ACC112 (cell line): ENCODE results near the gene TANC1.

Source experiments
- H2AFZ ChIP-seq: fragments of 200-600 bp; sonication (generic); one replicate; pipeline ENCODE4 v1.6.0; 2017; ENCODE audit warnings: antibody characterized with exemption, low read length; ENCODE audit not compliant: unreplicated experiment
- H3K27ac ChIP-seq: fragments of 200-600 bp; sonication (generic); 2 replicates; pipeline ENCODE4 v1.5.1; 2014; ENCODE audit warnings: low read depth, mild to moderate bottlenecking, antibody characterized with exemption, low read length, moderate library complexity
- H3K27me3 ChIP-seq: fragments of 200-600 bp; sonication (generic); 2 replicates; pipeline ENCODE4 v1.6.1; 2014; ENCODE audit warnings: mild to moderate bottlenecking, antibody characterized with exemption, low read length, moderate library complexity, mixed read lengths; ENCODE audit not compliant: insufficient read depth
- H3K36me3 ChIP-seq: fragments of 200-600 bp; sonication (generic); 2 replicates; pipeline ENCODE4 v1.6.1; 2016; ENCODE audit warnings: mild to moderate bottlenecking, antibody characterized with exemption, low read length, moderate library complexity, mixed read lengths; ENCODE audit not compliant: insufficient read depth
- H3K4me1 ChIP-seq: fragments of 200-600 bp; sonication (generic); one replicate; pipeline ENCODE4 v1.6.1; 2016; ENCODE audit warnings: low read length, mixed read lengths; ENCODE audit not compliant: insufficient read depth, unreplicated experiment, control insufficient read depth
- H3K4me3 ChIP-seq: fragments of 200-600 bp; sonication (generic); 2 replicates; pipeline ENCODE4 v1.5.1; 2014; ENCODE audit warnings: mild to moderate bottlenecking, low read depth, low read length
- H3K79me2 ChIP-seq: fragments of 200-600 bp; sonication (generic); one replicate; pipeline ENCODE4 v1.6.0; 2016; ENCODE audit warnings: low read length; ENCODE audit not compliant: control insufficient read depth, unreplicated experiment, insufficient read depth

Gene TANC1

GRCh38 chr2:159172403-159172802 is 204.0 kb downstream of the TANC1 start:
- H2AFZ ChIP-seq, result no peak overlapping the region
- no peak overlapping the region for H3K4me3 ChIP-seq
- no peaks in the 10 kb centered on the region for H3K27me3 ChIP-seq
- H3K79me2 ChIP-seq, result no peaks in the 10 kb centered on the region
- H3K27ac ChIP-seq, result no peak overlapping the region
- H3K36me3 ChIP-seq, result peaks cover 7% of the 10 kb centered on the region; the same call in 1 of the 2 replicates
- peaks cover 6% of the 10 kb centered on the region for H3K4me1 ChIP-seq

- Histone ChIP-seq H2AFZ (no peak overlapping the region), H3K27me3 (no peaks in the 10 kb centered on the region), H3K4me1 (no peaks in the 10 kb centered on the region), H3K4me3 (no peak overlapping the region), H3K27ac (no peak overlapping the region), H3K36me3 (peaks cover 7% of the 10 kb centered on the region; the same call in 1 of the 2 replicates), H3K79me2 (no peaks in the 10 kb centered on the region)
These were observed 206.3 kb downstream of the TANC1 start for GRCh38 chr2:159174759-159175158.

GRCh38 chr2:159175182-159175581 is 206.7 kb downstream of the TANC1 start:
- Histone ChIP-seq H3K27me3 (no peaks in the 10 kb centered on the region), H3K79me2 (no peaks in the 10 kb centered on the region), H3K4me1 (no peaks in the 10 kb centered on the region), H3K27ac (no peak overlapping the region), H3K36me3 (peaks cover 7% of the 10 kb centered on the region; the same call in 1 of the 2 replicates), H3K4me3 (no peak overlapping the region), H2AFZ (no peak overlapping the region)

- H3K27me3 ChIP-seq, result no peaks in the 10 kb centered on the region
- H3K4me1 ChIP-seq, result no peaks in the 10 kb centered on the region
- no peak overlapping the region for H3K4me3 ChIP-seq
- H2AFZ ChIP-seq, result no peak overlapping the region
- H3K27ac ChIP-seq, result no peak overlapping the region
- peaks cover 4% of the 10 kb centered on the region; the same call in 1 of the 2 replicates for H3K36me3 ChIP-seq
- no peaks in the 10 kb centered on the region for H3K79me2 ChIP-seq
These were observed 207.5 kb downstream of the TANC1 start for GRCh38 chr2:159175927-159176326.

GRCh38 chr2:159176555-159176954 is 208.1 kb downstream of the TANC1 start:
- no peak overlapping the region for H2AFZ ChIP-seq
- peaks cover 4% of the 10 kb centered on the region; the same call in 1 of the 2 replicates for H3K36me3 ChIP-seq

GRCh38 chr2:159177357-159177756 is 208.9 kb downstream of the TANC1 start:
- Histone ChIP-seq H3K36me3 (peaks cover under 1% of the 10 kb centered on the region; the same call in 1 of the 2 replicates), H3K4me1 (no peaks in the 10 kb centered on the region), H2AFZ (no peak overlapping the region), H3K27ac (no peak overlapping the region), H3K27me3 (no peaks in the 10 kb centered on the region), H3K4me3 (no peak overlapping the region), H3K79me2 (no peaks in the 10 kb centered on the region)

More at GRCh38 chr2:159176555-159176954, 208.1 kb downstream of the TANC1 start:
- Histone ChIP-seq H3K79me2 (no peaks in the 10 kb centered on the region), H3K4me1 (no peaks in the 10 kb centered on the region), H3K27ac (no peak overlapping the region), H3K4me3 (no peak overlapping the region), H3K27me3 (no peaks in the 10 kb centered on the region)

- no peaks in the 10 kb centered on the region for H3K79me2 ChIP-seq
These were observed 209.5 kb downstream of the TANC1 start for GRCh38 chr2:159177957-159178356.

GRCh38 chr2:159179096-159179495 is 210.7 kb downstream of the TANC1 start:
- Histone ChIP-seq H3K27me3 (no peaks in the 10 kb centered on the region), H2AFZ (no peak overlapping the region), H3K27ac (no peak overlapping the region), H3K4me3 (no peak overlapping the region), H3K36me3 (no peaks in the 10 kb centered on the region), H3K79me2 (no peaks in the 10 kb centered on the region), H3K4me1 (no peaks in the 10 kb centered on the region)

More at GRCh38 chr2:159177957-159178356, 209.5 kb downstream of the TANC1 start:
- Histone ChIP-seq H3K27me3 (no peaks in the 10 kb centered on the region), H2AFZ (no peak overlapping the region), H3K4me1 (no peaks in the 10 kb centered on the region), H3K36me3 (no peaks in the 10 kb centered on the region), H3K4me3 (no peak overlapping the region), H3K27ac (no peak overlapping the region)

- no peaks in the 10 kb centered on the region for H3K27me3 ChIP-seq
- H3K79me2 ChIP-seq, result no peaks in the 10 kb centered on the region
- H3K36me3 ChIP-seq, result no peaks in the 10 kb centered on the region
- no peak overlapping the region for H3K27ac ChIP-seq
- H2AFZ ChIP-seq, result no peak overlapping the region
- H3K4me3 ChIP-seq, result no peak overlapping the region
- no peaks in the 10 kb centered on the region for H3K4me1 ChIP-seq
These were observed 211.3 kb downstream of the TANC1 start for GRCh38 chr2:159179696-159180095.

GRCh38 chr2:159183346-159183745 is 214.9 kb downstream of the TANC1 start:
- Histone ChIP-seq H3K27ac (no peak overlapping the region), H3K36me3 (0 out of 2 replicates have a peak, but pooled peaks cover 5% of the 10 kb centered on the region), H3K4me1 (no peaks in the 10 kb centered on the region), H3K27me3 (no peaks in the 10 kb centered on the region), H2AFZ (no peak overlapping the region), H3K79me2 (no peaks in the 10 kb centered on the region), H3K4me3 (no peak overlapping the region)

GRCh38 chr2:159185401-159186130 is 217.1 kb downstream of the TANC1 start:
- Histone ChIP-seq H3K27ac (no peak overlapping the region), H3K36me3 (0 out of 2 replicates have a peak, but pooled peaks cover 5% of the 10 kb centered on the region), H3K27me3 (no peaks in the 10 kb centered on the region), H3K4me3 (no peak overlapping the region), H3K4me1 (no peaks in the 10 kb centered on the region), H3K79me2 (no peaks in the 10 kb centered on the region), H2AFZ (no peak overlapping the region)
